ENCODE data around the gene SYT7. TPM values are rescaled to one million over a fixed set of nuclear protein-coding genes. Genes with fewer than 3 reads are reported as not detected.

The SYT7 gene
- total and polyA plus RNA-seq, 8 donors, result 2.1 to 8.4 (median 6.8) TPM

- H3K27me3 ChIP-seq, result peaks cover 10 to 52% of the 10 kb centered on the region in 2 donors
- no peak for ATAC-seq
- intact Hi-C loops (cut with DNase I), result no loop called here
- no peak overlapping the region for H3K4me3 ChIP-seq
- H3K36me3 ChIP-seq, result no peaks in the 10 kb centered on the region
- H3K27ac ChIP-seq, result no peak overlapping the region
- TF ChIP-seq CTCF (IDR thresholded peaks at IDR 0.05), result no peak
- H3K9me3 ChIP-seq, result no peaks in the 10 kb centered on the region
- peaks cover 3 to 14% of the 10 kb centered on the region in 2 donors for H3K4me1 ChIP-seq
- DNase-seq, result no peak
These were observed 1.1 kb upstream of the SYT7 start for GRCh38 chr11:61581931-61582330.

GRCh38 chr11:61580271-61580888 is 496 bp downstream of the SYT7 start:
- Histone ChIP-seq H3K4me3 (peak overlapping the region; percentile 31 to 41), H3K36me3 (no peaks in the 10 kb centered on the region), H3K9me3 (no peaks in the 10 kb centered on the region), H3K27me3 (peaks cover 10 to 44% of the 10 kb centered on the region in 2 donors), H3K27ac (no peak overlapping the region), H3K4me1 (peaks cover 3 to 14% of the 10 kb centered on the region in 2 donors)
- peak; percentile 7 for ATAC-seq
- no peak for DNase-seq
- intact Hi-C loops (cut with DNase I), result no loop called here
- no peak for TF ChIP-seq CTCF (IDR thresholded peaks at IDR 0.05)

- Histone ChIP-seq H3K36me3 (no peaks in the 10 kb centered on the region), H3K4me1 (peaks cover 3 to 14% of the 10 kb centered on the region in 2 donors), H3K4me3 (peak overlapping the region in 1 of 2 donors; percentile 41), H3K27ac (no peak overlapping the region), H3K9me3 (no peaks in the 10 kb centered on the region), H3K27me3 (peaks cover 10 to 49% of the 10 kb centered on the region in 2 donors)
- intact Hi-C loops (cut with DNase I), result no loop called here
- DNase-seq, result no peak
- no peak for TF ChIP-seq CTCF (IDR thresholded peaks at IDR 0.05)
- no peak for ATAC-seq
These were observed 1.1 kb downstream of the SYT7 start for GRCh38 chr11:61579676-61580270.

- Histone ChIP-seq H3K36me3 (no peaks in the 10 kb centered on the region), H3K4me3 (no peak overlapping the region), H3K4me1 (peaks cover 3 to 14% of the 10 kb centered on the region in 2 donors), H3K27ac (no peak overlapping the region), H3K9me3 (no peaks in the 10 kb centered on the region), H3K27me3 (peaks cover 10 to 54% of the 10 kb centered on the region in 2 donors)
- no peak for DNase-seq
- TF ChIP-seq CTCF (IDR thresholded peaks at IDR 0.05), result no peak
- intact Hi-C loops (cut with DNase I), result no loop called here
- ATAC-seq, result no peak
These were observed 1.8 kb downstream of the SYT7 start for GRCh38 chr11:61578819-61579675.

Measured in left lung (tissue), 10 donors.